Right renal pelvis (tissue), 4 donors: ENCODE results near the gene TSKU. TPM values are rescaled to one million over a fixed set of nuclear protein-coding genes. Genes with fewer than 3 reads are reported as not detected.

Experiments
- DNase-seq, 4 donors: peaks; one replicate each; pipeline ENCODE4 v3.0.0-alpha.2; 2013; ENCODE audit warnings: low read depth in 4 of 4, low spot score in 3 of 4, missing footprints in 1 of 4
- polyA plus RNA-seq, 4 donors: library from polyadenylated mRNA; unstranded; fragments of 120-200 nt; gene quantifications; one replicate each; pipeline ENCODE4 v1.2.1, GENCODE V29; 2013; ENCODE audit not compliant: insufficient read length in 4 of 4

The TSKU gene
- polyA plus RNA-seq, 4 donors, result 24.0 to 29.3 (median 27.9) TPM

DNA sequence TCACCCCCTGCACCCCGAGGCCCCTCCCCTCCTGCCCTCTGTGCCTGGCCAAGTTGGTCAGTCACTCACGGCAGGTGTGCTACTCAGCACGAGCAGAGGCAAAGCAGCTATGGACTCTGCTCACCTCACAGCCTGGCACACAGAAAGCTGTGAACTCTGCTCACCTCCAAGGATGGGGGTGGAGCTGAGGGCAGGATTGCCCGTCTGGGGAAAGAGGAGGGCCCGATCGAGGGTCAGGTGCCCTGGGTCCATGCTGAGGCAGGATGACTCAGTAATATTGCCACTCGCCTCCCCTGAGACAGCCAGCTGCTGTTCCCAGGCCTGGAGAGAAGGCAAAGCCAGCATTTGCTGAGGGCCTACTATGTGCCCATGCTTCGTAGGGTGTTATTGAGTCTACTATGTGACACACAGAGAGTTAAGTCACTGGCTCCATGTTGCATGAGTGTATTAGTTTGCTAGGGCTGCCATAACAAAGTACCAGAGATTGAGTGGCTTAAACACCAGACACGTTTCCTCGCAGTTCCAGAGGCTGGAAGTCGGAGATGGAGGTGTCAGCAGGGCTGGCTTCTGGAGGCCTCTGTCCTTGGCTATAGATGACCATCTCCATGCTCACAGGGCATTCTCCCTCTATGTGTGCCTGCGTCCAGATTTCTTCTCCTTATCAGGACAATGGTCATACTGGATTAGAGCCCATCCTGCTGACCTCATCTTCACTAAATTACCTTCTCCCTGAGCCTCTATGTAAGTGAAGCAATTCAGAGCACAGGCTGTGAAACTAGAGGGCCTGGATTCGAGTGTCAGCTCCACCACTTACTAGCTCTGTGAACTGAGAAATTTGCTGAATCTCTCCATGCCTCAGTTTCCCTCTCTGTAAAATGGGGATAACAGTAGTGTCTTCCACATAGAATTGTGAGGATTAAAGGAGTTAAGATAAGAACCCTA, 13.2 kb upstream of the TSKU start:
- no peak for DNase-seq

DNA sequence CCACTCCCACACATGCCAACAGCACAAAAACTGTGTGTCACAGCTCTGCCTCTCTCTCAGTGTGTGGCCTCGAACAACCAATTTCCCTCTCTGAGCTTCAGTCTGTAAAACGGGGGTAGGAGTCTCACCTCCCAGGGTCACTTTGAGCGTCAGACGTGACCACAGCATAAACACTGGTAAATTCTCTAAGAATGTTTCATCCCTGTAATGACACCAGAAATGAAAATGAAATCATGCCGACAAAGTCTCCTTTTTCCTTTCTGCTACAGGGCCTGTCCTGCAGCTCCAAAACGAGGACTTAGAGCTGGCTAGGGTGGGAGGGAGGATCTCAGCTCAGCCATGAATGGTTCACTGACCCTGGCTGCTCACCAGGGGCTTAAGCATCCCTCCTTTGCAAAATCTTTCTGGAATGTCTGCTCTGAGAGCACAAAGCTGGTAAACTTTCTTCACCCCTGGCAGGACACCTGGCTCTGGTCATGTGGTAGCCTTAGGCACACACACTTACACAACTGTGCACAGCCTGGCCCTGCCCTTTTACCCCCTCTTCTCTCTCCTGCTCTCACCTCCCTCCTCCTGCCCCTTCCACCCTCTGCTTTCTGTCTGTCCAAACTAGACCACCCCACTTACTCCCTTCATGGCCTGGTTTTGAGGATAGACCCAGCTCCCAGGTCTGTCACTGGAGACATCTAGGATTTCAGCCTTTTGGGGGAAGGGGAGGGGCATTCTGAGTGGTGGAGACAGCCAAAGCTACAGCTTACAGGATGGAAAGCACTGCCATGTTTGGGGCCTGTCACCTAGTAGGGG, 12.3 kb upstream of the TSKU start:
- no peak for DNase-seq

DNA sequence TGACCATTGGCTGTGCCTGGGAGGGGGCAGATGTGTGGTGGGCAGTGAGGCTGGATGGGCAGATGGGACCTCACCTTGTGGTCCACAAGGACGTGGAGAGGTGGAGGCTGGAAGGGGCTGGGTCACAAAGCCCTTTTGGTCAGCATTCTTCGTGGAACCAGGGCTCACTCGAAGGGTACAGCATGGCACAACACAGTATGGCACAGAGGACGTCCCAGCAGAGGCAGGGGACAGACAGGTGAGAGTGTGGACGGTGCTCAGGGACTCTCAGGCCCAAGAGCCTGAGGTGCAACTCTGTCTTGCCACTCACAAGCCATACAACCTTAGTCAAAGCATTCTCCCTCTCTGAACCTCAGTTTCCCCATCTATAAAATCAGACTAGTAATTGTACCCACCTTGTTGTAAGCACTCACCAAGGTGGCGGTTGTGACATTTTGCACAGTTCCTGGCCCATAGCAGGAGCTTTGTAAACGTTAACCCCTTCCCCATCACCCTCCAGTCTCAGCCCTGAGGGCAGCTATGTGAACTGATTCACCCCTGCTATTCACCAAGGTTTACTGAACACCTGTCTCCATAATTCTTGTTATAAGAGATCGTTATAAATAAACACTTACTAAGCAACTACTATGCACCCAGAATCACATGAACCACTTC, 11.6 kb upstream of the TSKU start:
- no peak for DNase-seq

DNA sequence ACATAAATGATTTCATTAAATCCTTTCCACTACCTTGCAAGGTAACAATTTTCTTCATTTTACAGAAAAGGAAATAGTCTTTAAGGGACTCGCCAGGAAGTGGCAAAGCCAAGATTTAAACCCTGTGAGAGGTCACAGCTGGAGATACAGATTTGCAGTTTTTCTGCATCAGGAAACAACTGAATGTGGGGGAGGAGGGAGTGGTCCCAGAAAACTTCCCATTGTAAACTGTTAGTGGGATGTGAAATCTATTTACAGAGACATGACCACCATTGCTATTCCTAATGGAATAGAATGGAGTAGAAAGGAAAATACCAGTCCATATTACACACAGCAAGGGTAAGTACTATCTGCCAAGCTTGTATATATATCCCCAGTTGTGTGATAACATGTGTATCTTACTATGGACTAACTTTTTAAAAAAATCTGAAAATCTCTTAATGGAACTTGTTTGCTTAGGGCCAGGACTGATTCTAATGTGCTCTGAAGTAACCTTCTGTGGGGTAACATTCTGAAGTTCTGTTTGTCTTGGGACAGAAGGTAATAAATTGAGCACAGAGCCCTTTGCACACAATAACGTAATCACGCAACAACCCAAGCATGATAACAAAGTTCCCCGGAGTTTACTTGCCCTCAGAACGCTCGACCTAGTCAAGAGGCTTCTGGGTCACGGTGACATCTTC, 10.9 kb upstream of the TSKU start:
- no peak for DNase-seq

DNA sequence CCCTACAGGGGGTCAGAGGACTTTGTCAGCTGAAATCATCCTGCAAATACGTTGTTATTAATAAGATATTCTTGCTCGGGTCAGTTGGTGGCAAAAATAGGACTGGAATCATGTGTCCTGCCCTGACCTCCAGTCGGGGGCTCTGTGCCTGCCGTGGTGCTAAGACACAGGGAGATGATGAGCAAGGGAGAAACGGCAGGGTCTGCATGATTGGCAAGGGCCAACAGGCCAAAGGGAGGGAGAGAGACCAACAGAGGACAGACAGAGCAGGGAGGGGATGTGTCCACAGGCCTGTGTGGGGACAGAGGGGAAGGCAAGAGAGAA, 10.4 kb upstream of the TSKU start:
- no peak for DNase-seq

DNA sequence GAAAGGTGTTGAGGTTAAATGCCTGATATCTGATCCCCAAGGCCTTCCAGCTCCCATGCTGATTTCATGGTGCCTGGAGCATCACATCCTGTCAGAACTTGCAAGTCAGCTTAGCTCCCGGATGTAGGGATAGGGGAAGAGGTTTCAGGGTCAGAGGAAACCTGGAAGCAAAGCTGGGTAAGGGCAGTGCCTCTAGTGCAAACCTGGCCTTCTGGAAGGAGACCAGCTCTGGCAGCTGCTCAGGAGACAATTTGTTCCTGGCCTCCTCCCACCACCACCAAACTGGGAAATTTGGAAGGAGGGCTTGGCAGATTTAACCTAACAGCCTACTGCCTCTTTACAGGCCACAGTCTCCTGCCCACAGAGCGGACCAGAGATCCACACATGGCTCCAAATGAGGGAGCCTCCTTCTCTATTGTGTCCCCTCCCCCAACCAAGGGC, 9.2 kb upstream of the TSKU start:
- DNase-seq, result no peak

DNA sequence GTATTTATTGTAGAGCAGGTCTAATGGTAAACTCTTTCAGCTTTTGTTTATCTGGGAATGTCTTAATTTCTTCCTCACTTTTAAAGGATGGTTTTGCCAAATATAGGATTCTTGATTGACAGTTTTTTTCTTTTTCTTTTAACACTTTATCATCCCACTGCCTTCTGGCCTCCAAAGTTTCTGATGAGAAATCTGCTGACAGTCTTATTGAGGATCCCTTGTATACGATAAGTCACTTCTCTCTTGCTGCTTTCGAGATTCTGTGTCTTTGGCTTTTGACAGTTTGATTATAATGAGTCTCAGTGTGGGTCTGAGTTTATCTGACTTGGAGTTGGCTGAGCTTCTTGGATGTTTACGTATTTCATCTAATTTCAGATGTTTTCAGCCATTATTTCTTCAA, 6.7 kb upstream of the TSKU start:
- DNase-seq, result no peak

DNA sequence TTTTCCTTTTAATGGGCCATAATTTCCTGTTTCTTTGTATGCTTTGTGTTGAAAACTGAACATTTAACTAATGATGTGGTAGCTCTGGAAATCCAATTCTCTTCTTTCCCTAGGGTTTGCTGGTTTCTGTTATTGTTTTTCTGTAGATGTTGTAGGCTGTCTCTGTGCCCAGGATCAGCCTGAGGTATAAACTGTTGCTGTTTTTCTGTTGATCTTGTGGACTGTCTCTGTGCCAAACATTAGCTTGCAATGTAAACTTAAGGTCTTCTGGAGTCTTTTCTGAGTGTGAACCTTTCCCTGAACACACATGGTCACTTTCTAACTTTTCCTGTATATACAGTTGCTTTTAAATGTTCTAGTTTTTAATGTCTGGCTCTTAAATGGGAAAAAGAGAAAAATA, 5.9 kb upstream of the TSKU start:
- DNase-seq, result no peak

DNA sequence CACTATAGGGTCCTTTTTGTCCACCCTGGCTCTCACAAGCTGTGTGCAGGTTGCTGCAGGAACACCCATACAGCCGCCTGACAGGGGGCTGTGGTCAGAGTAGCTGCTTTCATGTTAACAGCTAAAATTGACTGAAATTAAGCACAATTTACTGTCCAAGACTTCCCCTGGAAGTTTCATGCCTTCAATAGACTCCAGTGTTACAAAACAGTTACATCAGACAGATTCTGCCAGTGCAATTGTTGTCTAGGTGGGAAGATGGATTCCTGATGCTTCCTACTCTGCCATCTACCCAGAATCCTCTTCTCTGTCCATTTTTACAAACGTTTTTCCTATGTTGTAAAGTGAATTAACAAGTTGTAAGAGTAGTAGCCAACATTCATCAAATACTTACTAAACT, 5.3 kb upstream of the TSKU start:
- no peak for DNase-seq

DNA sequence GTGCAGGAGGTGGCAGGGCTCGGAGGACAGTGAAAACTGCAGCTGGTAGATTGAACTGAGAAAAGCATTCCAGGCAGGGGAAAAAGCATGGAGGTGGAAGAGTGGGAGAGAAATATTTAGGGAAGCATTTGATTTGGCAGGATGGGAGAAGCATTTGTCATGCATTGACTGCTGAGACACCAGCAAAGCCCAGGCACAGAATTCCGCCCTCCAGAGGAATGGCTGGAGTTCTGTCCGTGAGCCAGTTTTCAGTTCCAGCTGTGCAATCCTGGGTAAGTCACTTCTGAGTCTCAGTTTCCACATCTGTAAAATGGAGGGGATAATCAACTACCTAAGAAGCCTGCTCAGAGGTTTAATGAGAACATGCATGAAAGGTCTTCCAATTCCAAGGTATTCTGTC, 4.3 kb upstream of the TSKU start:
- no peak for DNase-seq

DNA sequence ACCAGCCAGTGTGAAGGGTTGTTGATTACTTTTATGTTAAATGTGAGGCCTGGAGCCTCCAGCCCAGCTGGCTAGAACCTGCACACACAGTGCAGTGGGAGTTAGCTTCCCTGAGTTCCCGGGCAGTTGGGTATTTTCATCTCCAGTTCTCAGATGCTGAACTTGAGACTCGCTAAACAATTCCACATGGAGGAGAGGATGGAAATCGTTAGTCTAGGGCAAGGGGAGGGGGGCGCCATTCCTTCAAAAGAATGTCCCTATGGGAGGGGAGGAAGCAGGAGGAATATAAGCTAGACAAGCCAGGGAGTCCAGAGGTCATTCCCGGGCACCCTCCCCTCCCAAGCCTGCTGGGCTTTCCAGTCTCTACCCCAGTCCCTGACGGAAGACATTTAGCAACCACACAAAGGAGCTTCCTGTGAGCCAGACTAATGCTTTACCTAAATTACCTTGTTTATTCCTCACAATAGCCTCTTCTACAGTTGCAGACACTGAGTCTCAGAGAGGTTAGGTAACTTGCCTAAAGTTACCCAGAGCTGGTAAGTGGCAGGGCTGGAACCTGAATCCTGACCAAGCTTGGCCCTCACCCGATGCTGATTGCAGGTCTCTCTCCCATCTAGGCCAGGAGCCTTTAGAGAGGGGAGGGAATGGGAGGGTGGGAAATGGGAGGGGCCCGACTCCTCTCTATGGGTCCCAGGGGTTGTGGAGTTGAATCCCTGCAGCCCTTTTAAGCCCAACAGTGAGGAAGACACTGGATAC, 1.9 kb upstream of the TSKU start:
- DNase-seq, result no peak

DNA sequence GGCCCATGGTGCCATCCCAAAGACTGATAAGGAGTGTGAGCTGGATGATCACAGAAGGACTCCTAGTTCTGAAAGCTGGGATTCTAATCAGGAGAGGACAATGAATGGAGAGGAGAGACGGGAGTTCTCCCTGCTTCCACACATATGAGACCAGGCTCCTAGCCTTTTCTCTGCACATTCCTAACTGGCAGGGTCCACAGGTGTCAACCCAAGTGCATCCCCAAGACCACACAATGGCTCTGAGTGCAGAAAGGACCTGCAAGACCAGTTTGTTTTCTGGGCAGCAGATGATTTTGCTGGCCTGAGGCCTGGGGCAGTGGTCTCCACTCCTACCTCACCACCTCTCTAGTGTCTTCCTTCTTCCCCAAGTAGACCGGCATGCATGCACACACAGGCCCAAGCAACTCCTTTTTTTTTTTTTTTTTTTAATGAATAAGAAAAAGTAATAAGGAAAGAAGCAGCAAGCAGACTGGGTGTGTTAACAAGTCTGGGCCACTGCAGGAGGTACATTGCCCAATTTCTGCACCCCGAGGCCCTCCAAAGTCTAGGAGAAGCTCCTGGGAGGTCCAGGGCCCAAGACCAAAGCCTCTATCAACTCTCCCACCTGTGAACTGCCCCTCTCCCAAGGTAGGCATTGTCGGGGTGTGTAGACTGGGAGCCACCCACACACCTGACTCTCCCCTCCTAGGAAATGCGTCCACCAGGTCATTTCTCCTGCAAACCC, 1.2 kb upstream of the TSKU start:
- DNase-seq, result no peak

DNA sequence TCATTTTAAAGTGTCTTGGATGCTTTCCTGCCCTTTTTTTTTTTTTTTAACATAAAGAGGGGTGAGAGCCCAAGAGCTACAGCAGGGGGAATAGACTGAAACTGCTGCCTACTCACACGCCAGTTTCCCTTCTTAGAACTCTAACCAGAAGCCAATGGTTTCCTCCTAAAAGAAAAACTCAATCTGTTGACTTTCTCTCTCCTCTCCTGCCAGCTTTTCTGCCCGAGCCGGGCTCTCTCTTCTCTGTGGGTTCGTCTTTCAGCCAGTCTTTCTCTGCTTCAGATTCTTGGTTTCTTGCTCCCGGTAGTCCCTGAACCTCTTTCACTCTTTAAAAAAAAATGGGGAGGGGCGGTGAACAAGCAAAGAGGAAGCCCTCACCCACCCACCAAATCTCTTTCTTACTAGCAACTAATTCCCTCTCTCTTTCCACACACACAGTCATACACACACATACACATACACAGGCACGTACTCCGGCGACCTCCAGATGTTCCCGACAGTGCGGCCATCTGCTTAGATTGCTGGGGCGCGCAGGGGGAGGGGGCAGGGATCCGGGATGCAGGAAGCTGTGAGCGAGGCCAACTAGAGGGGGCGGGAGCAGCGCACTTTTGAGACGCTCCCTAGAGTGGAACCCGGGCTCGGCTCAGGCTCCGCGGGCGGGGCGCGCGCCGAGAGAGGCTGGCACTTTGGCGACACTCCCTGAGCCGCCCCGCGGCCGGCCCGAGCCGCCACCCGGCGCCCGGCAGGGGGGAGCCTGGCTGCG, 444 bp upstream of the TSKU start:
- peak; percentile 76 to 89 (median 88) for DNase-seq

DNA sequence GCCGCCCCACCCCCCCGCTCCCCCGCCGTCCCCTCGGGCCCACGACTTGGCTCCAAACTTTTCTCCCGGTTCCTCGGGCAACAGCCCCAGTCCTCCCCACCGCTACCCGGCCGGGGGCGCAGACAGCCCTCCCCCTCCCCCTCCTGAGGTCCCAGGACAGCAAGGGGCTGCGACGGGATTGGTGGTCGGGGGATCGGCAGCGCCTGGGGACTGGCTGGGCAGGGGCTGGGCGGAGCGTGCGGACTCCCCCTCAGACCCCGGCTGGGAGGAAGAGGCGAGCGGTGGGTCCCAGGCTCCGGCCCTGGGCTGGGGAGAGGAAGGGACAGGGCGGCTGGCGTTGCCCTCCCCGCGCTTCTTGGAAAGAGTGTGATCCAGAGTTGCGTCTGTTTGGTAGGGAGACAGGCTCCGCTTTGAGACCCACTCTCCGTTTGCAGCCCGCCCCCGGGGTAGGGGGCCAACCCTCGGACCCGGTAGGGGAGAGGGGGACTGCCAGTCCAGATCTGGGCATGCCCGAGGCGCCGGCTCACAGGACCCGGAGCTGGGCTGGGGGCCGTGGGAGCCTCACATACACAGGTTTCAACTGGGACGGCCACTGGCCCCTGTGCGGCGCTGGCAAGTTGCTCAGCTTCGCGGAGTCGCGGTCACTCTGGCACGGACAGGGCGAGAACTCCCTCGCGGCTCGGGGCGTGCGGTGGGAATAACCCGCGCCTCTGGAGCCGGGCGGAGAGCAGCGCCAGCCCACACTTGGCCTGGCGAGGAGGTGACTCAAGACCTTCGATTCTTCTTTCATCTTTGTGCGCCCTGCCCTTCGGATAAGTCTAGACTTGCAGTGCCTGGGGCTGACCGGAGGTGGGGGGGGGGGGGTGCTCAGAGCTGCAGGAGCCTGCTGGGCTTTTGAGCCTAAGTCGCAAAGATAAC, 999 bp downstream of the TSKU start:
- peak in 2 of 4 donors; percentile 68 to 73 for DNase-seq

DNA sequence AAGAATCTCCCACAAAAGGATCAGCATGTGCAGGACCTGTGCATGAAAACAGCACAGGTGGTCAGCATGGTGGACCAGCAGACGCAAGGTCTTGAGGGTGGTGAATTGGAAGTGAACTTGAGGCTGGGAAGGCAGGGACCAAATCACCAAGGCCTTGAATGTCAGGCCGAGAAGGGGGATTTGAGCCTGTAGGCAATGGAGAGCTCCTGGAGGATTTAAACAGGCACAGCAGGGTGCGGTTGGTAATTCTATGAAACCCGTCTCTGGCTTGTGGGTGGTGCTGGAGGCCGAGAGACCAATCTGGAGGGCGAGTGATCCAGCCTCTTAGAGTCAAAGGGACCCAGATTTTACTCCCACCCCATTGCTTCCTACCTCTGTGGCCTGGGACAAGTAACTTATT, 2.4 kb downstream of the TSKU start:
- DNase-seq, result no peak

DNA sequence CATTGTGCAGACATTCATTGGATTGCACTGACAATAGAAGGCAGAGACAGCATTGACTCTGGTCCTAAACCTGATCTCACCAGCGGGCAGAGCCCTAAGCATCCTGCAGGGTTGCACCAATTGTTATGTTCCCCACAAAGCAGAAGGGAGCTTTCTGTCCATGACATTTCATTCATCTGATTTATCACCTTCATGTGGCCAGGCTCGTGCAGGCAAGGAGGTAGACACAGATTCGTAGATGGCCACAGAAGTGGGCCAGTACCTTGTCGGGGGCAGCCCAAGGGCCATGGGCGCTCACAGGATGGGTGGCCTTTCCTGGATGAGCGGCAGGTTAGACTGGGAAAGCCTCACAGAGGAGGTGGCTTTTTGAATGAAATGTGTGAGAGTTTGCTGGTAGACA, 2.9 kb downstream of the TSKU start:
- DNase-seq, result no peak

DNA sequence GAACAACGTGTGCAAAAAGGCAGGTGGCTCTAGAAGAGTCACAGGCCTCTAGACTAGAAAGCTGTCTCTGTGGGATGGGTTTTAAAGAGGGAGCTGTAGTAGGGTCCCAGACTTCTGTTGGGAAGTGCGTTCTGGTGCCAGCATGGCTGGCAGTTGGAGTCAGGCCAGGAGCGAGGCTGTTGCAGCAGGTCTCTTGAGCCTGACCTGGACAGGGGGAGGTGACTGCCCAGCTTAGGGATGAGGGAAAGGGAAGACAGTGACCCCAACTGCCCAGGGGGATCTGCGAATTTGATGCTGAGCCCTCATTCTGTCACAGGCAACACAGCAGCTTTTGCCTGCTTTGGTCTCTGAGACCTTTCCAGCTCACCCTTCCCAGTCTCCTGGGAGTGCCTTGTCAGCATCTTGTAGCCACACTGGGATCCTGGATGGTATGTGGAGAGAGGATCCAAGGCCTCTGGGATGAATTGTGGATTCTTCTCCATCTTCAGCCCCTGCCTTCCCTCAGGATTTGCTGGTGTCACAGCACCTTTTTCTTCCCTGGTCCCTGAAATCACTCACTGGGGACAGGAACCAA, 3.4 kb downstream of the TSKU start:
- DNase-seq, result no peak
